Stimulated activated naive B cell treated with anti-CD40 and anti-IgM and Interleukin-4, amounts not matched to agents 10 μg/mL and 1 μg/mL and 100 μg/mL, for 72 hours (primary cell): ENCODE results near the gene FKBP5.

Experiments
- ATAC-seq, 2 donors: fragments of 150-1000 bp; cut with Tn5 transposase; replicated peaks; 2 replicates each; pipeline ENCODE4 v1.10.0; 2021; ENCODE audit warnings: moderate library complexity in 1 of 2
- DNase-seq: peaks from one replicate; pipeline ENCODE4 v3.0.0; 2021
- H3K27ac Mint-ChIP-seq: one replicate; pipeline ENCODE4 v1.8.0; 2022; ENCODE audit warnings: mild to moderate bottlenecking, mixed read lengths
- H3K27me3 Mint-ChIP-seq, 2 donors: one replicate each; pipeline ENCODE4 v1.8.0; 2022; ENCODE audit warnings: mixed read lengths in 2 of 2
- H3K36me3 Mint-ChIP-seq, 2 donors: one replicate each; pipeline ENCODE4 v1.8.0; 2022; ENCODE audit warnings: mixed read lengths in 2 of 2, mild to moderate bottlenecking in 1 of 2
- H3K4me1 Mint-ChIP-seq, 2 donors: one replicate each; pipeline ENCODE4 v1.8.0; 2022; ENCODE audit warnings: mixed read lengths in 2 of 2, mild to moderate bottlenecking in 1 of 2
- H3K4me3 Mint-ChIP-seq, 2 donors: one replicate each; pipeline ENCODE4 v1.8.0; 2022; ENCODE audit warnings: mild to moderate bottlenecking in 2 of 2, mixed read lengths in 2 of 2, moderate library complexity in 1 of 2
- H3K9me3 Mint-ChIP-seq, 2 donors: one replicate each; pipeline ENCODE4 v1.8.0; 2022; ENCODE audit warnings: mixed read lengths in 2 of 2, mild to moderate bottlenecking in 1 of 2

Gene FKBP5

DNA sequence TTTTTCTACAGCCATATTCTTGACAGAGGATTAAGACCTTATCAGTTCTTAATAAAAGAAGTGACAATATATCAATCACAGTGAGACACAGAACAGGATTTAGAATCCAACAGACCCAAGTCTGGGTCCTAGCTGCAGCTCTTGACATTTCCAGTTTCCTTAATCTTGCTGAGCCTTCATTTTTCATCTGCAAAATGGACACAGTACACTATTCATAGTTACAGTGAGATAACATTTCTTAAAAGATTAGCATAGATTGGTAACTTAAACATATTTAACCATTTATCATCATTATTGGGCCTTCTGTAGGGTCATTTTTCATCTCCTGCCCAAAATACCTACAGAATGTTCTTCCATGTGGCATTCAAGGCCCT, 45.6 kb downstream of the FKBP5 start:
- Mint-ChIP-seq H3K4me3 (no peak overlapping the region), H3K36me3 (peaks cover 6 to 13% of the 10 kb centered on the region in 2 donors), H3K9me3 (no peaks in the 10 kb centered on the region), H3K4me1 (peaks cover 8 to 14% of the 10 kb centered on the region in 2 donors), H3K27ac (no peak overlapping the region), H3K27me3 (no peaks in the 10 kb centered on the region)
- no peak for ATAC-seq
- no peak for DNase-seq

DNA sequence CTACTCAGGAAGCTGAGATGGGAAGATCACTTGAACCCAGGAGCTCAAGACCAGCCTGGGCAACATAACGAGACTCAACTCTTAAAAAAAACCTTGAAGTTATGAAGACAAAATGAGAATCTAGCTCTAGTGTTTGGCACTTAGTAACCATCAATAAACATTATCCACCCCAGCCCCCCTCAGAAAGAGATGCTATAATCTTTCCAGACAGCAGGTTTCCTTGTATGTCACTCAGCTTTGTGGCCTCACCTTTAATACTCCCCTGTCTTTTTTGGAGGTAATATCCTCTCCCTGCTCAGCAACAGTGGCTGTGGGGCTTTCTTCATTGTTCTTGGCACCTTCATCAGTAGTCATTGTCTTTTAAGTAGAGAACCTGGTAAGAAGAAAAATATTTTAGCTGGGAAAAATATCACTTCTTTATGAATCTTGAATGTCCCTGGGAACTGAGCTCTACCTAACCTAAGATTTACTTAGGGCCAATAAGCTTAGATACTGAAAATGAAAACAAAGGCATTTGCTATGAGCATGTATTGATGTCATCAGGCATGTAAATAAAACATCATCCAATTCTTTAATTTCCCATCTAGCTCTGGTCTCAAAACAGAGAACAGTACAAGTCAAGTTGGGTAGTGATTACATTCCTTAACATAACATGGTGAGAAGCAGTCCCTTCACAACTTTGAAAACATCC, 46.1 kb downstream of the FKBP5 start:
- Mint-ChIP-seq H3K27me3 (no peaks in the 10 kb centered on the region), H3K36me3 (peaks cover 6 to 13% of the 10 kb centered on the region in 2 donors), H3K27ac (no peak overlapping the region), H3K4me1 (peaks cover 8 to 14% of the 10 kb centered on the region in 2 donors), H3K4me3 (no peak overlapping the region), H3K9me3 (no peaks in the 10 kb centered on the region)
- ATAC-seq (no peak), DNase-seq (no peak)

DNA sequence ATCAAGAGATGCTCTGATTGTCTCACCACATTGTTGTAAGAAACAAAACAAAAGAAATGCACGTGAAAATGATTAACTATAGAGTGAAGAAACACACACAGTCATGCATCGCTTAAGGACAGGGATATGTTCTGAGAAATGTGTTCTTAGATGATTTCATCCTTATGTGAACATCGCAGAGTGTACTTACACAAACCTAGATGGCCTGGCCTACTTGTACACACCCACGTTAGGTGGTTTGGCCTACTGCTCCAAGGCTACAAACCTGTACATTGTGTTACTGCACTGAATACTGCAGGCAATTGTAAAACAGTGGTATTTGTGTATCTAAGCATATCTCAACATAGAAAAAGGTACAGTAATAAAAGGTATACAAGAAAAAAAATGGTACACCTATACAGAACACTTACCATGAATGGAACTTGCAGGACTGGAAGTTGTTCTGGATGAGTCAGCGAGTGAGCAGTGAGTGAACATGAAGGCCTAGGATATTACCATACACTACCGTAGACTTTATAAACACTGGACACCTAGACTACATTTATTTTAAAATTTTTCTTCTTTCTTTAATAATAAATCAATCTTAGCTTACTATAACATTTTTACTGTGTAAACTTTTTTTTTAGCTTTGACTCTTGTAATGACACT, 48.6 kb downstream of the FKBP5 start:
- Mint-ChIP-seq H3K9me3 (no peaks in the 10 kb centered on the region), H3K27me3 (no peaks in the 10 kb centered on the region), H3K27ac (no peak overlapping the region), H3K36me3 (peaks cover 6 to 19% of the 10 kb centered on the region in 2 donors), H3K4me1 (peaks cover 4 to 11% of the 10 kb centered on the region in 2 donors), H3K4me3 (no peak overlapping the region)
- no peak for DNase-seq
- ATAC-seq: no peak

GRCh38 chr6:35638679-35639078, 50.0 kb downstream of the FKBP5 start:
- ATAC-seq: no peak
- Mint-ChIP-seq H3K36me3 (peaks cover 6 to 20% of the 10 kb centered on the region in 2 donors), H3K9me3 (no peaks in the 10 kb centered on the region), H3K4me1 (peaks cover 2 to 4% of the 10 kb centered on the region in 2 donors), H3K4me3 (no peak overlapping the region), H3K27me3 (no peaks in the 10 kb centered on the region), H3K27ac (no peak overlapping the region)
- no peak for DNase-seq

GRCh38 chr6:35637911-35638310, 50.8 kb downstream of the FKBP5 start:
- no peak overlapping the region for H3K27ac Mint-ChIP-seq
- no peaks in the 10 kb centered on the region for H3K4me1 Mint-ChIP-seq
- ATAC-seq (no peak), DNase-seq (no peak)
- H3K36me3 Mint-ChIP-seq: peaks cover 3 to 16% of the 10 kb centered on the region in 2 donors
- H3K27me3 Mint-ChIP-seq: no peaks in the 10 kb centered on the region
- no peaks in the 10 kb centered on the region for H3K9me3 Mint-ChIP-seq
- H3K4me3 Mint-ChIP-seq: no peak overlapping the region

- H3K36me3 Mint-ChIP-seq: peaks cover 7 to 18% of the 10 kb centered on the region in 2 donors
- no peaks in the 10 kb centered on the region for H3K27me3 Mint-ChIP-seq
- H3K4me3 Mint-ChIP-seq: no peak overlapping the region
- ATAC-seq (no peak), DNase-seq (no peak)
- no peaks in the 10 kb centered on the region for H3K4me1 Mint-ChIP-seq
- H3K27ac Mint-ChIP-seq: no peak overlapping the region
- no peaks in the 10 kb centered on the region for H3K9me3 Mint-ChIP-seq
Observed at GRCh38 chr6:35635601-35636597, 52.8 kb downstream of the FKBP5 start.

DNA sequence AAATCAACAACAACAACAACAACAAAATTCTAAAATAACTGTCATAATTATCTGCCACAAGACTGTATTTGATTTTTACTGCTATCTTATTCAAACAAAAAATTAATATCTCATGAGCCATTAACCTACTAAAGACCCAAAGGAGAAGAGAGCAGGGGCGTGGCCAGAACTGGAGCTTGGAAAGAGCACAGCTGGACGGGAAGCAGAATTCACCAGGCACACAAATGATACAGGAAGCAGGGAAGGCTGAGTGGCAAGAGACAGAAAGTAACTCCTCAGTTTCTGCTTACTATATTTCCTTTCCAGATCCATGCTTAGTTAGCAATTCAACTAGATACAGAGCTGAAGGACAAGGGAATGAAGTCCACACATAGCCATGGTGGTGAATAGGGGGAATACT, 54.4 kb downstream of the FKBP5 start:
- H3K27ac Mint-ChIP-seq: peak overlapping the region; percentile 26

DNA sequence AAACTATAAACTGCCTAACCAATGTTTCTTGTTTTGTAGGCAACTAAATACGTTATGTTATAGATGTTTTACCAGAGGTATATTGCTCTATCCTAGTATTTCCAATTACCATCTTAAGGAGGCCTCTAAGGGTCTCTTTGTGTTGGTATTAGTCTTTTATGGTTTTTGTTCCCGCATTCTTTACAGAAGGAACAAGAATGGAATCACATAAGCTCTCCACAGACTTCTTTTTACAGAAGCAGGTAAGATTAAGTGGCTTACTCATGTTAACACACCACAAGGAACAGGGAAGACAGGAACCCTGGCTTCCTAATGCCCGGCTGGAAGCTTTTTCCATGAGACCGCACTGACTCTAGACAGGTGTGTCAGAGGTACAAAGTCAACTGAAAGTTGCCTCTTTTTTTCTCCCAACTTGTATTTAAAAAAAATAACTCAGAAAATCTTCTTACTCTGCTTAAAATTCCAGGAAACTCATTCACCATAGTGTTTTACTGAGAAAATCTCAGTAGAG, 55.1 kb downstream of the FKBP5 start:
- Mint-ChIP-seq H3K4me1 (no peaks in the 10 kb centered on the region), H3K36me3 (peaks cover 10 to 23% of the 10 kb centered on the region in 2 donors)

More for the DNA sequence above, 54.4 kb downstream of the FKBP5 start:
- Mint-ChIP-seq H3K4me3 (no peak overlapping the region), H3K9me3 (no peaks in the 10 kb centered on the region), H3K4me1 (no peaks in the 10 kb centered on the region), H3K27me3 (no peaks in the 10 kb centered on the region), H3K36me3 (peaks cover 10 to 23% of the 10 kb centered on the region in 2 donors)
- ATAC-seq (no peak), DNase-seq (no peak)

GRCh38 chr6:35629876-35630378, 58.8 kb downstream of the FKBP5 start:
- no peaks in the 10 kb centered on the region for H3K27me3 Mint-ChIP-seq
- ATAC-seq: no peak
- H3K27ac Mint-ChIP-seq: no peak overlapping the region
- no peak for DNase-seq
- H3K4me1 Mint-ChIP-seq: no peaks in the 10 kb centered on the region
- no peak overlapping the region for H3K4me3 Mint-ChIP-seq
- peaks cover 9 to 14% of the 10 kb centered on the region in 2 donors for H3K36me3 Mint-ChIP-seq
- no peaks in the 10 kb centered on the region for H3K9me3 Mint-ChIP-seq

More for the DNA sequence above, 55.1 kb downstream of the FKBP5 start:
- no peak overlapping the region for H3K27ac Mint-ChIP-seq
- no peak overlapping the region for H3K4me3 Mint-ChIP-seq
- ATAC-seq: no peak
- H3K9me3 Mint-ChIP-seq: no peaks in the 10 kb centered on the region
- no peak for DNase-seq
- H3K27me3 Mint-ChIP-seq: no peaks in the 10 kb centered on the region

DNA sequence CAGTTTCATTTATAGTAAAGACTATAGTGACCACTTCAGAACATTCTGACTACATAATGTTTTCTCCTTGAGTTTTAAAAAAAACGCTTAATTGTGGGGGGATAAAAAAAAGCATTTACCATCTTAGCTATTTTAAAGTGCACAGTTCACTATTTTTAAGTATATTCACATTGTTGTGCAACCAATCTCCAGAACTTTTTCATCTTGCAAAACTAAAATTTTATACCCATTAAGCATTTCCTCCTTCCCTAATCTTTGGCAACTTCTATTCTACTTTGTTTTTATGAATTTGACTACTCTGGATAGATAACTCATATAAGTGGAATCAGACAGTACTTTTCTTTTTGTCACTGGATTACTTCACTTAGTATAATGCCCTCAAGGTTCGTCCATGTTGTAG, 62.3 kb downstream of the FKBP5 start:
- Mint-ChIP-seq H3K36me3 (peaks cover 9 to 17% of the 10 kb centered on the region in 2 donors), H3K9me3 (no peaks in the 10 kb centered on the region), H3K4me3 (no peak overlapping the region), H3K27ac (no peak overlapping the region), H3K27me3 (no peaks in the 10 kb centered on the region), H3K4me1 (no peaks in the 10 kb centered on the region)
- no peak for DNase-seq
- ATAC-seq: no peak

DNA sequence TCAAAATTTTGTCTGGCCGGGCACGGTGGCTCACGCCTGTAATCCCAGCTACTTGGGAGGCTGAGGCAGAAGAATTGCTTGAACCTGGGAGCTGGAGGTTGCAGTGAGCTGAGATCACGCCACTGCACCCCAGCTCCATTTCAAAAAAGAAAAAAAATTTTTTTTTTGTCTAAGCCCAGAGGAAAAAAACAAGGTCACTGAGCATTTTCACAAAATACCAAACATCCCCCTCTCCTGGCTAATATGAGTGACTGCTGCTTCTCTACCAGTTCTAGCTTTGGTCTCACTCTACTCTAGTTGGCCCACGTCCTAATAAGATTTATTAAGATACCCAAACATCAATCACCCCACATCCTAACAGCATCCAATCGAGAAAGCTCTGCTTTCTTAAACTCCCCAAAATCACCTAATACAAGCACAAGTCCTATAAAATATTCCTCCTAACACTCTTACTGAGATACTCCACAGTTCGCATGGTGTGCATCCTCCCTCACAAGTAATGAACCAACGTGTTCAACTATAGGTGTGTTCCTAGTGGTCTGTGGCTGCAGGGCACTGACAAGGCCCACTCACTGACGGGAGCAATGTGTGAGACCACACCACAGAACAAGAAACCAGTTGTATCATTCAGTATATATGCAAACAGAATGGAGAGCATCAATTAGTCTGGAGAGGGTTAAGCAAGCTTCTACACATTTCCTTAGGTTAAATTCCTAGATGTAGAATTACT, 64.2 kb downstream of the FKBP5 start:
- Mint-ChIP-seq H3K9me3 (no peaks in the 10 kb centered on the region), H3K36me3 (peaks cover 4 to 8% of the 10 kb centered on the region in 2 donors), H3K4me3 (no peak overlapping the region), H3K27ac (peak overlapping the region; percentile 77), H3K27me3 (no peaks in the 10 kb centered on the region), H3K4me1 (no peaks in the 10 kb centered on the region)
- no peak for DNase-seq
- ATAC-seq: no peak

- no peak overlapping the region for H3K4me3 Mint-ChIP-seq
- no peaks in the 10 kb centered on the region for H3K9me3 Mint-ChIP-seq
- H3K36me3 Mint-ChIP-seq: peaks cover 11 to 20% of the 10 kb centered on the region in 2 donors
- no peak for DNase-seq
- no peak overlapping the region for H3K27ac Mint-ChIP-seq
- H3K27me3 Mint-ChIP-seq: no peaks in the 10 kb centered on the region
- no peaks in the 10 kb centered on the region for H3K4me1 Mint-ChIP-seq
- ATAC-seq: no peak
Observed at GRCh38 chr6:35622283-35622682, 66.4 kb downstream of the FKBP5 start.

DNA sequence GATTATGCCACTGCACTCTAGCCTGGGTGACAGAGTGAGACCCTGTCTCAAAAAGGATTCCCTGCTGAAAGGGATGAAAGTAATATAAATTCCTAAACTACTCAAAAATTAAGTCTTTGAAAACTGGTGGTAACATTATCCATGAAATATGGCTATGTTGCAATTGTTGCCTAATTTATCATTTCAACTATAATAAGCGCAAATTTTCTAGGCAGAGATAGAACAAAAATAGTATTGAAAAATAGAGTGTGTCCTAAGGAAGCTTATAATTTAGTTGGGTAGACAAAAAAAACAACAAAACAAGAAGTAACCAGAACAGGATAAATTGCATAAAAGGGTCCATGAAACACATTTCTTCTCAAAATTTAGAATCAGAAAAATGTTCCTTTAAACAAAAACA, 68.0 kb downstream of the FKBP5 start:
- Mint-ChIP-seq H3K4me3 (no peak overlapping the region), H3K9me3 (no peaks in the 10 kb centered on the region), H3K36me3 (peaks cover 11 to 20% of the 10 kb centered on the region in 2 donors), H3K4me1 (no peaks in the 10 kb centered on the region), H3K27ac (no peak overlapping the region), H3K27me3 (no peaks in the 10 kb centered on the region)
- no peak for DNase-seq
- ATAC-seq: no peak
